Ecto neural progenitor cell (in vitro differentiated cells): ENCODE measurements around the gene NELFB.
A peak's percentile ranks its signal among the peaks of the same experiment; 100 is the strongest.
"Not testable (repeated sequence)": the region's sequence is repeated elsewhere in the genome, so short reads cannot be mapped to it uniquely, and the experiment has no call there.

Experiments used
- DNase-seq: peaks from one replicate; pipeline ENCODE4 v3.0.0-alpha.2; 2018; ENCODE audit warnings: low spot score

The NELFB gene

DNA sequence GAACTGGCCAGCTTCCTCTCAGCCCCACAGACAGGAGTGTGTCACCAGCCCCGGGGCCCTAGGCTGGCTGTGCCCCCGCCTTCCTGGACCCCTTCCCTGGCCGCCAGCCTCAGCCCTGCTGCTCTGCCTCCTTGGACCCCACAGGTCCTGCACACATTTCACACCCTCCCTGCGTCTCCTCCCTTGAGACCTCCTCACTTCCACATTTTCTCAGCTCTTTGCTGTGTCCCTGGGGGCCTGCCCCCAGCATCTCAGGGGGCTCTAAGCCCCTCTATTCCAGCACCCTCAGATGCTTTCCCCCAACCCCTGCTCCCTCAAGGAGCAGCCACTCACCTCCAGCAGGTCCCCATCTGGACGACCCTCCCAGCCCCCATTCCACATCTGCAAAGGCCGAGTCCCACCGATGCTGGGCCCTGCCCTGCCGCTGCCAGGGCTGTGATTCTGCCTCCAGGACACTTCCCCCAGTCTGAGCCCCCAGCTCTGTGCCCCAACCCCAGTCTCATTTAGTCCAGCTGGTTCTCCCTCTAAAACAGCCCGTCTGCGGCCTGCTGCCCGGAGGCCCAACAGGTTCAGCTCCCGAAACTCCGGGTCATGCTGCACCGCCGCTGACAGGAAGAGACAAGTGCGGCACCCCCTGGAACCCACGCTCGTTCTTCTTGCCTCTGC, 20.2 kb upstream of the NELFB start:
- DNase-seq: no peak

DNA sequence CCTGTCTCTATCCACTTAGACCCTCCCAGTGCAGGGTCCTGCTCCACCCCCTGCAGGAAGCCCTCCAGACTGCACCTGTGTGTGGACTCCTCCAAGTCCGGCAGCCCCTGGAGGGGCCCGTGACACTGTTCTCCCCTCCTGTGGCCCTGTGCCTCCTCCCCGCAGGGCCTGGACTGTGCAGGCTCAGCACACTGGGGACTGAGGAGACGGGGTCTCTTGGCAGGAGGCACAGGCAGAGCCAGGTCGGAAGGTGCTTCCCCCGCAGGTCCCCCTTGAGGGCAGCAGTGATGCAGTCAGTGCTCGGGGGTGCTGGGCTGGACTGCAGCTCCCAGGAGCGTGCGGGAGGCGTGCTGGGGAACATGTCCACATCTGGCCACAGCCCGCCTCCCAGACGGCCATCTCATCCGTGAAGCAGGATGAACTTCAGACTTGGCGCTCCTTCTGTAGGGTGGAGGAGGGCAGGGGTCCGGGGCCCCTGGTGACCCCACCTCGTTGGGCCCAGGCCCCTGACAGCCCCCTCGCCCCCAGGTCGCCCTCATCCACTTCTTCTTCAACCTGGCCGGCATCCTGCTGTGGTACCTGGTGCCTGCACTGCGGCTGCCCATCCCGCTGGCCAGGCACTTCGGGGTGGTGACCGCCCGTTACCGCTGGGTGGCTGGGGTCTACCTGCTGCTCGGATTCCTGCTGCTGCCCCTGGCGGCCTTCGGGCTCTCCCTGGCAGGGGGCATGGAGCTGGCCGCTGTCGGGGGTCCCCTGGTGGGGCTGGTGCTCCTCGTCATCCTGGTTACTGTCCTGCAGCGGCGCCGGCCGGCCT, 19.5 kb upstream of the NELFB start:
- no peak for DNase-seq

DNA sequence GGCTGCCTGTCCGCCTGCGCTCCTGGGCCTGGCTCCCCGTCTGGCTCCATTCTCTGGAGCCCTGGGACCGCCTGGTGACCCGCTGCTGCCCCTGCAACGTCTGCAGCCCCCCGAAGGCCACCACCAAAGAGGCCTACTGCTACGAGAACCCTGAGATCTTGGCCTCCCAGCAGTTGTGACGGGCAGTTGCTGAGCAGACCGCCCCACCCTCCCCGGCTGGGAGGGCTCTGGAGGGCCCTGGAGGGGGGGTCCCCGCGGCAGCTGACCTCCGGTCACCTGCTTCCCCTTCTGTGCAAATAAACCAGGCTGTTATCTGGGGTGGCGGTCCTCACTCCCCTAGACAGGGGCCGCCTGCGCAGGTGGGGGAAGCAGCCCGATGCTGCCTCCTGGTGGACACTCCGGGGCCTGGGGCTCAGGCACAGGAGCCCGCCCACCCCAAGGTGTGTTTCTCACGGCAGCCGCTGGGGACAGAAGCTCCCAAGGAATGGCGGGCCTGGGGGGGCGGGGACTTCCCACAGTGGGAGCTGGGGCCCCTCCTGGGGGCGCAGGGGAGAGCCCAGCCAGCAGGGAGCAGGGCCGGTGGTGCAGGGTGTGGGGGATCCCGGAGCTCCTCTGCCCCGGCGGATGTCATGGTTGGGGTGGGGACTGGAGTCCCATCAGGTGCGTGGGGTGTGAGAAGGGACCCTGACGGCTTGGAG, 18.7 kb upstream of the NELFB start:
- peak; percentile 93 for DNase-seq

DNA sequence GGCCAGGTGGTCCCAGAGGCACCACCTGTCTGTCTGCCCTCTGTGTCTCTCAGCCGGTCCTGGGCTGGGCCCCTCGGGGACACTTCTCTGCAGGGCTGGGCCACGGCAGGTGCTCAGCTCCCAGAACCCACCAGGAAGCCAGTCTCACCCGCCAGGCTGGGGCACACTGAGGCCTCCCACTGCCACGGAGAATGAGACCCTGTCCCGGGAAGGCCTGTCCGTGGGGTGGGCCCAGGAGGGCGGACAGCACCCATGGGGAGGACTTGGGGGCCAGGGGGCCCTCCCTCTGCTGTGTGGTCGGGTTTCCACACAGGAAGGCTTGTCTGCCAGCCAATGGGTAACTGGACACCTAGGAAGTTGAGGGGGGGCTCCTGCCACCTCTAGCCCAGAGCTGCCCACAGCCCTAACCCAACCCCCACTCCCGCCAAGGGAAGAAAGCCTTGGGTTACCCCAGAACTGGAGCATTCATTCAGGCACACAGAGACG, 18.1 kb upstream of the NELFB start:
- no peak for DNase-seq

DNA sequence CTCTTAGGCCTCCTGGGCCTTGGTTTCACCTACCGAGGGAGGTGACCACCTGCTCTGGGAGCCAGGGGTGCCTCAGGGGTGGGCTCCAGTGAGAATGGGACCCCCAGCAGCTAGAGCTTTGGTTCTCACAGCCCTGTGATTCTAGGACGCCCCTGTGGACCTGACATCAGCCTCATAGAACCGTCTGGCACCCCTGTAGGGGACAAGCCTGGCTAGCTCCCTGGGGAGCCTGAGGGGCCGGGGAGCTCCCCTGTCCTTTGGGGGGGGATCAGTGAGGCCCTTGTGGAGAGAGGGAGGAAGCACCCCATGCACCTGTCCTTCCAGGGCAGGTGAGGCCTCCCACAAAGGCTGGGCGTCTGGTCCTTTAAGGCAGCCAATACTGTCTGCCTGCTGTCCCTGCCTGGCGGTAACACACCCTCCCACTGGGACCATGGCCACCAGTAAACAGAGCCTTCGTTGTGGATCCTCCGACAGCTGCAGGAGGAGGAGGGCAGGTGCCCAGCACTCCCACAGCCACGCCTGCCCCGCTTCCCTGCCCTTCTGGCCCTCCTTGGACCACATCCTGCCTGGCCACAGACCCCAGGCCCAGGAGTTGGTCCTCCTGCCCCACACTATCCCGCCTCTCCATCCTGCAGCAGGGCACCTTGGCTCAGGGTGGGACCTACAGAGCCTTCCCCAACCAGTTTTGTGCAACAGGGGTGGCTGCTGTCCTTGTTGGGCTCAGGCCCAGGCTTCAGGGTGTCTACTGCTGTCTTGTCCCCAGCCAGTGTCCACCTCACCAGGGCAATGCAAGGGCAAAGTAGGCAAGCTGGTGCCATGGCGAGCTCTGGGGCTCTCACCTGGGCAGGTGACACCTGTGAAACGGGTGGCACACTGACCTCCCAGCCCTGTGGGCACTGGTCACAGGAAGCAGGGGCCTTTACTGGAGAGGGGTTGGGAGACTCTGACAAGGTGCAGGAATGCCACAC, 17.1 kb upstream of the NELFB start:
- no peak for DNase-seq

DNA sequence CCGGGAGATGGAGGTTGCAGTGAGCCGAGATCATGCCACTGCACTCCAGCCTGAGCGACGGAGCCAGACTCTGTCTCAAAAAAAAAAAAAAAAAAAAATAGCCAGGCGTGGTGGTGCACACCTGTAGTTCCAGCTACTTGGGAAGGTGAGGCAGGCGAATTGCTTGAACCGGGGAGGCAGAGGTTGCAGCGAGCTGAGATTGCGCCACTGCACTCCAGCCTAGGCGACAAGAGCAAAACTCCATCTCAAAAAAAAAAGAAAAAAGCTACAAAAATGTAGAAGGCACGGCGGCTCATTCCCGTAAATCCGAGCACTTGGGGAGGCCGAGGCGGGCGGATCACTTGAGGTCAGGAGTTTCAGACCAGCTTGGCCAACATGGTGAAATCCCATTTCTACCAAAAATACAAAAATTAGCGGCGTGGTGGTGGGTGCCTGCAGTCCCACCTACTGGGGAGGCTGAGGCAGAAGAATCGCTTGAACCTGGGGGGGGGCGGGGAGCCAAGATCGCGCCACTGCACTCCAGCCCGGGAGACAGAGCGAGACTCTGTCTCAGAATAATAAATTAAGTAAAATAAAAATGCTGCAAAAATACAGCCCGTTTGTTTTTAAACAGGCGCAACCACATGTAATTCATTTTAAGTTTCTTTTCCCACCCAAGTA, 15.5 kb upstream of the NELFB start:
- DNase-seq: not testable (repeated sequence)

DNA sequence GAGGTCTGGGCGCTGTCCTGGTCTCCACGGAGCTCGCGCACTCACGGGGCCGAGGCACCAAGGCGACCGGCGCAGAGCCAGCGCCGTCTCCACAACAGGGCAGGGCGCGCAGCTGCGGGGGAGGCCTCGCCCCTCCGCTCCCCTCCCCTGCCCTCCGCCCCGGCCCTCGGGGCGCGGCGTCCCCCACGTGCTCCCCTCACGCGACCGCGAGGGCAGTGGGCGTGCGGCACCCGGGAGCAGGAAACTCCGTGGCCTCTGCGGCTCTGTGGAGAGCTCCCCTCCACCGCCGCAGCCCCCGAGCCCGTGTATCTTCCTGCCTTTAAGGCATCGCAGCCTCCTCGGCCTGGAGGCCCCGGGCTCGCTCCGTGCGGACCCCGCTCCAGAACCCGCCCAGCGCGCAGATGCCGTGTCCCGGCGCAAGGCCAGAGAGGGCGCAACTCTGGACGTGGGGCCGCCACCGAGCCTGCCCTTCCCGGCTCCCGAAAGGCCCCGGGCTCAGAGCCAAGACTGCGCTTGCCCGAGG, 14.7 kb upstream of the NELFB start:
- DNase-seq: no peak

DNA sequence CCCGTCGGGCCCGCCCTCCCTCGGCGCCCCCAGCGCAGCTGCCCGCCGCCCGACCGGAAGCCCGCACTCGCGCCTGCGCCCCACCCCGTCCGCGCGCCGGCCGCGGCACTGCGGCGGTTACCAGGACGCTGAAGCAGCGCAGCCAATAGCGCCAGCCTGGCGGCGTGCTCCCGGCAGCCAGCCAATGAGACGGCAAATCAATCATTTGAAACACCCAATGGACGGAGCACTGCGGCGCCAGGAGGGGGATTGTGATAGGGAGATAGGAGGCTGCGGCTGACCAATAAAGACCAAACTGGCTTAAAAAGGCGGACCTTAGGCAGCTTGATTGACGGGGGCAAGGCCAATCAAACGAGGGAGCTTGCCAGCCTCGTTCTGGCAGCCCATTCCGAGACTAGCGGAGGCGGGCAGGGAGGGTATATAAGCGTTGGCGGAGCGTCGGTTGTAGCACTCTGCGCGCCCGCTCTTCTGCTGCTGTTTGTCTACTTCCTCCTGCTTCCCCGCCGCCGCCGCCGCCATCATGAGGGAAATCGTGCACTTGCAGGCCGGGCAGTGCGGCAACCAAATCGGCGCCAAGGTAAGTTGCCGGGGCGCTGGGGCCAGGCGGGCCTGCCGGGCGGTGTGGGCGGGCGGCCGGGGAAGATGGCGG, 14.2 kb upstream of the NELFB start, which contains the start of gene TUBB4B:
Gene TUBB4B (plus strand): TSS at position 447 of the 649 bp plus-strand sequence. CDS start 74 bp downstream, at position 521.
- DNase-seq: peak; percentile 98

DNA sequence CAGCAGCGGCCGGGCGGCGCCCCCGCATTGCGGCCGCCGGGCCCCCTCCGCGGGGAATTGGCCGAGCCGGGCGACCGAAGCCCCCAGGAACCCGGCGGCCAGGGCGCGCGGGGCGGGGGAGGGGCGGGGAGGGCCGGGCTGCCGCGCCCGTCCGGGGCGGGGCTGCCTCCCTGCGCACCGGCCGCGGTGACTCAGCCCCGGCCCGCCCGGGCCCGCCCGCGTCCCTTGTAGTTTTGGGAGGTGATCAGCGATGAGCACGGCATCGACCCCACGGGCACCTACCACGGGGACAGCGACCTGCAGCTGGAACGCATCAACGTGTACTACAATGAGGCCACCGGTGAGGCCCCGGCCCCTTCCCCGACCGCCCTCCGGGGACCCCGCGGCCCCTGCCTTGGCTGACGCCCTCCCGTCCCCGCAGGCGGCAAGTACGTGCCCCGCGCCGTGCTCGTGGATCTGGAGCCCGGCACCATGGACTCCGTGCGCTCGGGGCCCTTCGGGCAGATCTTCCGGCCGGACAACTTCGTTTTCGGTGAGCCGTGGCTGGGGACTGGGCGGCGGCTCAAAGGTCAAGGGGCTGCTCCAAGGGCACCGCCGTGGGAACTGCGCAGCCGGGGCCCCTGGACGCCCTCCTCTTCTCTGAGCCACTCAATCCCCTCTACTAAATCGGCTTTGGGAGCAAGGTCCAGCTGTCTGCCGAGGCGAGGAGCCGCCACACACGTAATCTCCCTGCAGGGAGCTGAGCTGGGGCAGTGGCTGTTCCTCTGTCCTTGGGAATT, 13.4 kb upstream of the NELFB start:
- no peak for DNase-seq

DNA sequence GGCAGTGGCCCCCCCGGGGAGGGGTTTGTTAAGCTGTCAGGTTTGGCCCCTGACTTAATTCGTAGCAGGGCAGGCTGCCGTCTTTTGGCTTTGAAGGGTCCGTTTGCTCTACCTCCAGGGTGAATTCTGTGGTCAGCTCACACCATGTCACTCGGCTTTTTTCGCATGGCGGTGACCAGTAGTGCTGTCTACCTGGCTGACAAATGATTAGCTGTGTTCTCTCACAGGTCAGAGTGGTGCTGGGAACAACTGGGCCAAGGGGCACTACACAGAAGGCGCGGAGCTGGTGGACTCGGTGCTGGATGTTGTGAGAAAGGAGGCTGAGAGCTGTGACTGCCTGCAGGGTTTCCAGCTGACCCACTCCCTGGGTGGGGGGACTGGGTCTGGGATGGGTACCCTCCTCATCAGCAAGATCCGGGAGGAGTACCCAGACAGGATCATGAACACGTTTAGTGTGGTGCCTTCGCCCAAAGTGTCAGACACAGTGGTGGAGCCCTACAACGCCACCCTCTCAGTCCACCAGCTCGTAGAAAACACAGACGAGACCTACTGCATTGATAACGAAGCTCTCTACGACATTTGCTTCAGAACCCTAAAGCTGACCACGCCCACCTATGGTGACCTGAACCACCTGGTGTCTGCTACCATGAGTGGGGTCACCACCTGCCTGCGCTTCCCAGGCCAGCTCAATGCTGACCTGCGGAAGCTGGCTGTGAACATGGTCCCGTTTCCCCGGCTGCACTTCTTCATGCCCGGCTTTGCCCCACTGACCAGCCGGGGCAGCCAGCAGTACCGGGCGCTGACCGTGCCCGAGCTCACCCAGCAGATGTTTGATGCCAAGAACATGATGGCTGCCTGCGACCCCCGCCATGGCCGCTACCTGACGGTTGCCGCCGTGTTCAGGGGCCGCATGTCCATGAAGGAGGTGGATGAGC, 12.6 kb upstream of the NELFB start:
- no peak for DNase-seq

DNA sequence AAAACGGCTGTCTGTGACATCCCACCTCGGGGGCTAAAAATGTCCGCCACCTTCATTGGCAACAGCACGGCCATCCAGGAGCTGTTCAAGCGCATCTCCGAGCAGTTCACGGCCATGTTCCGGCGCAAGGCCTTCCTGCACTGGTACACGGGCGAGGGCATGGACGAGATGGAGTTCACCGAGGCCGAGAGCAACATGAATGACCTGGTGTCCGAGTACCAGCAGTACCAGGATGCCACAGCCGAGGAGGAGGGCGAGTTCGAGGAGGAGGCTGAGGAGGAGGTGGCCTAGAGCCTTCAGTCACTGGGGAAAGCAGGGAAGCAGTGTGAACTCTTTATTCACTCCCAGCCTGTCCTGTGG, 11.9 kb upstream of the NELFB start:
- DNase-seq: not testable (repeated sequence)

DNA sequence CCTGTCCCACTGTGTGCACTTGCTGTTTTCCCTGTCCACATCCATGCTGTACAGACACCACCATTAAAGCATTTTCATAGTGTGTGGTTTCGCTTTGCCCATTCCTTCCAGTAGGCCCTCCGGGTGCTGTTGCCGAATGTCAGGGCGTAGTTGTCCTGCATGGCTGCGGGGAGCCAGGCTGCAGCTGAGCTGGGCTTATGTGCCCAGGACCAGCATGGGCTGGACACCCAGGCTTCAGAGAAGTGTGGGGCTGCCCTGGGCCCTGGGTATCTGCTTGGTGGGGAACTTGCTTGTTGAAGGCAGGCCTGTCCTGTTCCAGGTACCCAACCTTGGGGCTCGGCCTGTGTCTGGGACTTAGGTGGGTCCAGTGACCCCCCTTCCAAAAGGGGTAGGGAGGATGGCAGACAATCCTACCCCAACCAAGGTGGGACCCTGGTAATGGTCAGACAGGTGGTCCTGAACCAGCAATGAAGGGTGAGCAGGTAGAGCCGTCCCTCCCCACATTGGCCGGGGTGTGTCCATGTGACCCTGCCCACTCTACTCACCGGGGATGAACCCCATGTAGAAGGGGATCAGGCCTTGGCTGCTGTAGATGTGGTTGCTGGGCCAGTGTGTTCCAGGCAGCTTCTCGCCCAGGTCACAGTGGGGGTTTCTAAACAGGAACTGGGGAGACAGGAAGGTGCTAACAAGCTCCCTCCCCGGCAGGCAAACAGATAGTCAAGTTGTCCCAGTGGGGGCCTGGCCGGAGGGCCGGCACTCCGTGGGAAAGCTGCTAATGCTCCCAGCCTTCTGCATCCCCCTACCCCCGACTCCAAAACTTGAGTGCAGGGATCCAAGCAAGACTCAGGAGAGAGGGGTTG, 11.3 kb upstream of the NELFB start:
- no peak for DNase-seq

DNA sequence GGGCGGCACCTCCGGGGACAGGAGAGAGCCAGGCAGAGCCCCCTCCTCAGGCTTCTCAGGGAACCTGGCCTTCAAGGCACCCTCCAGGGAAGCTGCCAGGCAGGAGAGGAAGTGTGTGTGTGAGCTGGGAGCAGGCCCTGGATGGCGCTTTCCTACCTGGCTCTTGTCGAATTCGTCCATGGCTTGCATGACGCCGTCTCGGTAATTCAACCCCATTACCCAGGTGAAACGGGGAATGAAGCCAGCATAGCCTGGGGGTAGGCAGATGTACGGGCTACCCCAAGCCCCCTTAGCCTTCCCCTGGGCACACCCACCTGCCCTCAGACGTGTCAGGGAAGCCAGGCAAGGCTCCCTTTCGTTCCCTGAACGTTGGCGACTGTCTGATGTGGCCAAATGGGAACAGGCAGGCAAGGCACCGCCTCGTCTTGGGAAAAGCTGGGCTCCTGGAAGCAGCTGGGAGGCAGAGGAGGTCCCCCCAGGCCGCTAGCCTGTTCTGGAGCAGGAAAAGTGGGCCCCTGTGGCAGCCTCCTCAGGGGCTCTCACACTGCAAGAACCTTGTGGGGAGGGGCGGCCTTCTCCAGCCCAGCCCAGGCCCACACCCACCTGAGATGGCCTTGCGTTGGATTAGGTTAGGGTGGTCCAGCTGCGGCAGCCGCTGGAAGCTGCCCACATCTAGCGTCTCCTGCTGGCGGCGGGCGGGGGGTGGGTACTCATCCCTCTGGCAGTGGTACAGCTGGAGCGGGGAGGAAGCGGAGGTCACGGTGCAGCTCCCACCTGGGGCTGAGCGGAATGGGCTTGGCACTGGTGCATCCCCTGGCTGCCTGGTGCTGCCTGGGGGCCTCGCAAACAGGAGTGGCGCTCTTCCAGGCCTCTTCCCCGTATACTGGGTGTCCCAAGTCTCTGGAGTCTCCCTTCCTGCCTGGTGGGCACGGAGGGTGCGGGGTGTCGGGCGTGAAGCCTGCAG, 10.4 kb upstream of the NELFB start:
- no peak for DNase-seq

DNA sequence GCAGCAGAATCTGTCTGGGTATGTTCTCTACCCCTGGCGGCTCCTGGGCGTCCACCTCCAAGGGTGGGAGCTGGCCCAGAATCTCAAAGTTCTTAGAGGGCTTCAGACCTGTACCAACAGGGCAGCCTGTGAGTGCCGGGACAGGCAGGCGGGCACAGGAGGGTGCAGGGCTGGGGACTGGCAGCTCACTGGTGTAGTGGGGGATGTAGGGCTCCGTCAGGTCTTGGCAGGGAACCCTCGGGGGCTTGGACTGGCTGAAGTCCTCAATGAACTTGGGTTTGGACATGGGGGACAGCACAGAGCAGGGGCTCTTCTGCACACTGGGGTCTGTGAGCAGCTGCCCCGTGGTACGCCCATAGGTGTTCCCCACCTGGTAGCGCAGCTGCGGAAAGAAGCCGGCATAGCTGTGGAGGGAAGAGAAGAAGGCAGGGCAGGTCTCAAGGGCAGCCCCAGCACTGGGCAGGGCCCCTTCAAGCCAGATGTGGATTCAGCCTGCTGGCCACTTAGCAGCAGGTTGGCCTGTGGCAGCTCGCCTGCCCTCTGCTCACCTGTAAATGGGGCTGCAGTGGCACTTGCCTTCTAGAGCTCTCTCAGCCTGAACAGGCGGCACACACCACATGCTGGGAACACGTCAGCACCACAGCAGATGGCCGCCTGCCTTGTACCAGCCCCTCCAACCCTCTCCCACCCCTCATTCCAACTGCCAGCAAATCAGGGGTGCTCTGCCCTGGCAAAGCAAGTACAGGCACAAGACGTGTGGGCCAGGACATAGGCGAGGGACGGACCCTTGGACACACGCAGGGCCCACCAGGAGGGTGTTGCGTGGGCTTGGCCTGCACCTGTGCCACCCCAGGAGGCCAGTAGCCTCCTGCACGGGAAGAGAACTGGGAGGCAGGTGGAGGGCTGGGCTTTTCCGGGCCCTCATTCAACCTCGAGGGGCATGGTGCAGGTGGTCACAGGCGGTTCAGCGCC, 9.4 kb upstream of the NELFB start:
- no peak for DNase-seq
